ENCODE measurements around the gene FAM117B. TPM values are rescaled to one million over a fixed set of nuclear protein-coding genes. Genes with fewer than 3 reads are reported as not detected.
A peak's percentile ranks its signal among the peaks of the same experiment; 100 is the strongest.

Gene FAM117B
- total RNA-seq, 1 experiment from 2014 or later, result 24.0 TPM

DNA sequence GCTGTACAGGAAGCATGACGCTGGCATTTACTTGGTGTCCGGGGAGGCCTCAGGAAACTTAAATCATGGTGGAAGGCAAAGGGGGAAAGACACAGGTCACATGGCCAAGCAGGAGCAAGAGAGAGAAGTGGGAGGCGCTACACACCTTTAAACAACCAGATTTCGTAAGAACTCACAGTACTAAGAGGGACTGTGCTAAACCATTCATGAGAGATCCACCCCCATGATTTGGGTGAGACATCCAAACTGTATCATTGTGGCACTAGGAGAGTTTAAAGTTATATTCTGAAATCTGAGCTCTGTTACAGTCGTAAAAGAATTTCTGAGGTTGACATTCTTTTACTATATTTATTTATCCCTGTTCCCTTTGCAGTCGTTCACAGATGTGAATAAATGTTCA is 120.2 kb downstream of the FAM117B start:
- Histone ChIP-seq H3K4me2 (ENCODE audit: insufficient read depth, insufficient read length, low read length) (no peak overlapping the region), H3K9ac (ENCODE audit: extremely low read depth, insufficient read length, low read length) (no peak overlapping the region), H3K27me3 (ENCODE audit: insufficient read depth, low read length) (no peaks in the 10 kb centered on the region), H3T11ph (ENCODE audit: low read length) (no peak overlapping the region), H3K23me2 (ENCODE audit: insufficient read length, low read depth, low read length, poor library complexity, severe bottlenecking) (no peaks in the 10 kb centered on the region), H3K23ac (ENCODE audit: insufficient read length, low read depth, low read length) (no peak overlapping the region), H2BK20ac (ENCODE audit: low read depth, low read length, poor library complexity, severe bottlenecking) (no peak overlapping the region), H2BK12ac (ENCODE audit: insufficient read length, low read depth, low read length) (no peak overlapping the region), H2BK5ac (ENCODE audit: insufficient read length, low read length) (no peak overlapping the region), H2BK15ac (ENCODE audit: low read depth, low read length) (no peak overlapping the region), H3K79me1 (ENCODE audit: insufficient read depth, low read depth, low read length, poor library complexity, severe bottlenecking) (no peaks in the 10 kb centered on the region), H3K18ac (ENCODE audit: insufficient read length, low read depth, low read length) (no peak overlapping the region), H3K4me1 (ENCODE audit: insufficient read depth, low read length) (no peaks in the 10 kb centered on the region), H4K20me1 (ENCODE audit: control insufficient read depth, insufficient read depth, insufficient read length) (no peaks in the 10 kb centered on the region), H3K4ac (ENCODE audit: low read depth, low read length) (no peak overlapping the region), H4K91ac (ENCODE audit: insufficient read length, low read depth, low read length) (no peak overlapping the region), H3K14ac (ENCODE audit: insufficient read depth, low read length) (no peak overlapping the region), H3K56ac (ENCODE audit: insufficient read length, low read depth, low read length) (no peak overlapping the region), H2AFZ (ENCODE audit: low read length) (no peak overlapping the region), H2AK5ac (ENCODE audit: insufficient read length, low read length) (no peak overlapping the region), H3K79me2 (ENCODE audit: insufficient read depth, low read length) (no peaks in the 10 kb centered on the region), H3K9me3 (ENCODE audit: control insufficient read depth, low read depth, low read length) (no peaks in the 10 kb centered on the region), H3K27ac (ENCODE audit: insufficient read length, low read depth, low read length) (no peak overlapping the region), H2BK120ac (ENCODE audit: low read depth, low read length, poor library complexity, severe bottlenecking) (no peak overlapping the region), H4K8ac (replicated peaks; ENCODE audit: insufficient read length, low read depth, low read length) (no peak overlapping the region), H4K5ac (ENCODE audit: insufficient read length, low read depth, low read length) (no peak overlapping the region)
- Mint-ChIP-seq H3K27me3 (ENCODE audit: low read depth) (no peaks in the 10 kb centered on the region), H3K4me3 (no peak overlapping the region), H3K9me3 (peaks cover 0 to 10% of the 10 kb centered on the region in 2 experiments; a peak in 1 of 5 replicates), H3K4me1 (no peaks in the 10 kb centered on the region), H3K36me3 (ENCODE audit: insufficient read depth in 1 of 3, low read depth in 3 of 3) (peaks cover 22 to 40% (median 36%) of the 10 kb centered on the region in 3 experiments), H3K27ac (peak overlapping the region in 2 of 3 experiments; percentile 16 to 33; a peak in 3 of 7 replicates)
- no peak for DNase-seq
- no peak for TF ChIP-seq CTCF (conservative IDR thresholded peaks at IDR 0.05)
- no CpG with 5 or more reads among the region's 6 CpGs for WGBS (ENCODE audit: extremely low coverage, insufficient read length, low lambda C conversion rate)

All from H9 (cell line).